ENCODE data around the gene CACNA2D3. TPM values are rescaled to one million over a fixed set of nuclear protein-coding genes. Genes with fewer than 3 reads are reported as not detected.

Gene CACNA2D3
- total RNA-seq, 1 experiment from 2014 or later: 0.59 TPM

DNA sequence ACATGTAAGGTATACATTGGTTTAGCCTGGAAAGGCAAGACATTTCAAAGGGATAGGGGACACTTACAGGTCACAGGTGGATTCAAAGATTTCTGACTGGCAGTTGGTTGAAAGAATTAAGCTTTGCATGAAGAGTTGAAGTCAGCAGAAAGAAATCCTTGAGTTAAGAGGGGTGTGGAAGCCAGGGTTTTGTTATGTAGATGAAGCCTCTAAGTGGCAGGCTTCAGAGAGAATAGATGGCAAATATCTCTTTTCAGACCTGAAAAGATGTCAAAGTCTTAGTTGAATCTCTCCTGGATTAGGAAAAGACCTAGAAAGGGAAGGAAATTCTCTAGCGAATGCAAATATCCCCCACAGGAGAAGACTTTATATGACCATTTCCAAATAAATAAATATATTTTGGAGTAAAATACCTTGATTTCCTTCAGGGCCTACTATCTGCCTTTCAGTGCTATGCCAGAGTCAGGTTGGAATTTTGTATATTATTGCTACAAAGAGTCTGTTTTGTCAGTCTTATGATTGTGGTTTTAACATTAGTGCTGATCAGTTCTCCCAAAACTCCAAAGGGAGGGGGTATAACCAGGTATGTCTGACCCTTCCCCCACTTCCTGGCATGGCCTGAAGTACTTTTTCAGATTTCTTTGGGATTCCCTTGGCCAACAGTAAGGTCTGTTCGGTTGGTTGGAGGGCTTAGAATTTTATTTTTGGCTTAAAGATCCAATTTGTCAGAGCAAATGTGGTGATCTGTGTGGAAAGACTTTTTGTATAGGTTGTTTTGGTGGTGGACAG is 519.1 kb downstream of the CACNA2D3 start:
- H2AFZ ChIP-seq: no peak overlapping the region
- H3K9me3 ChIP-seq (ENCODE audit: insufficient read depth, low read depth): no peaks in the 10 kb centered on the region
- H3K27me3 ChIP-seq (ENCODE audit: insufficient read depth, low read depth): peaks cover 27% of the 10 kb centered on the region
- H4K20me1 ChIP-seq (ENCODE audit: insufficient read depth): no peaks in the 10 kb centered on the region
- H3F3A ChIP-seq (ENCODE audit: insufficient read depth, low read depth): no peaks in the 10 kb centered on the region
- ChIA-PET POLR2A (ENCODE audit: unreplicated experiment) (no interaction called here), CTCF (no interaction called here)
- no peaks in the 10 kb centered on the region for H3K4me1 ChIP-seq (replicated peaks; ENCODE audit: insufficient read depth)
- H3K4me3 ChIP-seq: no peak overlapping the region
- no peaks in the 10 kb centered on the region for H3K9me2 ChIP-seq (ENCODE audit: insufficient read depth)
- intact Hi-C loops (cut with micrococcal nuclease; ENCODE audit: unreplicated experiment): no loop called here
- no peak for DNase-seq
- no peak overlapping the region for H3K4me2 ChIP-seq
- no peaks in the 10 kb centered on the region for H3K36me3 ChIP-seq (ENCODE audit: low read depth)
- no TSS peak for BruUV-seq (replicated peaks)
- TF ChIP-seq, protein P1, sequence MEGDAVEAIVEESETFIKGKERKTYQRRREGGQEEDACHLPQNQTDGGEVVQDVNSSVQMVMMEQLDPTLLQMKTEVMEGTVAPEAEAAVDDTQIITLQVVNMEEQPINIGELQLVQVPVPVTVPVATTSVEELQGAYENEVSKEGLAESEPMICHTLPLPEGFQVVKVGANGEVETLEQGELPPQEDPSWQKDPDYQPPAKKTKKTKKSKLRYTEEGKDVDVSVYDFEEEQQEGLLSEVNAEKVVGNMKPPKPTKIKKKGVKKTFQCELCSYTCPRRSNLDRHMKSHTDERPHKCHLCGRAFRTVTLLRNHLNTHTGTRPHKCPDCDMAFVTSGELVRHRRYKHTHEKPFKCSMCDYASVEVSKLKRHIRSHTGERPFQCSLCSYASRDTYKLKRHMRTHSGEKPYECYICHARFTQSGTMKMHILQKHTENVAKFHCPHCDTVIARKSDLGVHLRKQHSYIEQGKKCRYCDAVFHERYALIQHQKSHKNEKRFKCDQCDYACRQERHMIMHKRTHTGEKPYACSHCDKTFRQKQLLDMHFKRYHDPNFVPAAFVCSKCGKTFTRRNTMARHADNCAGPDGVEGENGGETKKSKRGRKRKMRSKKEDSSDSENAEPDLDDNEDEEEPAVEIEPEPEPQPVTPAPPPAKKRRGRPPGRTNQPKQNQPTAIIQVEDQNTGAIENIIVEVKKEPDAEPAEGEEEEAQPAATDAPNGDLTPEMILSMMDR (conservative IDR thresholded peaks at IDR 0.05): no peak
- no peak for TF ChIP-seq EZH2 (IDR thresholded peaks at IDR 0.05; ENCODE audit: low read depth)
- H3K79me2 ChIP-seq (ENCODE audit: low read depth): no peaks in the 10 kb centered on the region
- no peak overlapping the region for H3K27ac ChIP-seq

- no peaks in the 10 kb centered on the region for H4K20me1 ChIP-seq (ENCODE audit: insufficient read depth)
- H3K4me2 ChIP-seq: no peak overlapping the region
- intact Hi-C loops (cut with micrococcal nuclease; ENCODE audit: unreplicated experiment): no loop called here
- no peaks in the 10 kb centered on the region for H3K9me3 ChIP-seq (ENCODE audit: insufficient read depth, low read depth)
- H3K4me1 ChIP-seq (replicated peaks; ENCODE audit: insufficient read depth): no peaks in the 10 kb centered on the region
- H3K27me3 ChIP-seq (ENCODE audit: insufficient read depth, low read depth): peaks cover 22% of the 10 kb centered on the region
- H3K27ac ChIP-seq: no peak overlapping the region
- H2AFZ ChIP-seq: no peak overlapping the region
- no TSS peak for BruUV-seq (replicated peaks)
- TF ChIP-seq, protein P1 (conservative IDR thresholded peaks at IDR 0.05): no peak
- no peak for TF ChIP-seq EZH2 (IDR thresholded peaks at IDR 0.05; ENCODE audit: low read depth)
- ChIA-PET POLR2A (ENCODE audit: unreplicated experiment) (no interaction called here), CTCF (no interaction called here)
- DNase-seq: no peak
- no peaks in the 10 kb centered on the region for H3F3A ChIP-seq (ENCODE audit: insufficient read depth, low read depth)
- no peaks in the 10 kb centered on the region for H3K9me2 ChIP-seq (ENCODE audit: insufficient read depth)
- H3K79me2 ChIP-seq (ENCODE audit: low read depth): no peaks in the 10 kb centered on the region
- H3K4me3 ChIP-seq: no peak overlapping the region
- H3K36me3 ChIP-seq (ENCODE audit: low read depth): no peaks in the 10 kb centered on the region
Measured at GRCh38 chr3:54642147-54642546, 519.8 kb downstream of the CACNA2D3 start.

GRCh38 chr3:54647721-54648120 is 525.4 kb downstream of the CACNA2D3 start:
- Histone ChIP-seq H3K27ac (no peak overlapping the region), H3K79me2 (ENCODE audit: low read depth) (no peaks in the 10 kb centered on the region), H2AFZ (no peak overlapping the region), H3K36me3 (ENCODE audit: low read depth) (no peaks in the 10 kb centered on the region), H3K9me2 (ENCODE audit: insufficient read depth) (no peaks in the 10 kb centered on the region), H3F3A (ENCODE audit: insufficient read depth, low read depth) (no peaks in the 10 kb centered on the region), H3K9me3 (ENCODE audit: insufficient read depth, low read depth) (no peaks in the 10 kb centered on the region), H3K4me2 (no peak overlapping the region), H4K20me1 (ENCODE audit: insufficient read depth) (no peaks in the 10 kb centered on the region), H3K4me3 (no peak overlapping the region), H3K27me3 (ENCODE audit: insufficient read depth, low read depth) (no peaks in the 10 kb centered on the region), H3K4me1 (replicated peaks; ENCODE audit: insufficient read depth) (no peaks in the 10 kb centered on the region)
- intact Hi-C loops (cut with micrococcal nuclease; ENCODE audit: unreplicated experiment): no loop called here
- ChIA-PET POLR2A (ENCODE audit: unreplicated experiment) (no interaction called here), CTCF (no interaction called here)
- DNase-seq: no peak
- BruUV-seq (replicated peaks): no TSS peak
- TF ChIP-seq, protein P1 (conservative IDR thresholded peaks at IDR 0.05): no peak
- TF ChIP-seq EZH2 (IDR thresholded peaks at IDR 0.05; ENCODE audit: low read depth): no peak

Measured in PC-9 (cell line).